PFSK-1 (cell line): ENCODE data around the gene ASTL.

Source experiments
- POLR2AphosphoS5 ChIP-seq: IDR thresholded peaks from 2 replicates; pipeline ENCODE4 v1.6.1; 2012; ENCODE audit warnings: low read depth, mild to moderate bottlenecking, control low read depth, low read length, moderate library complexity
- REST ChIP-seq, 2 experiments: IDR thresholded peaks; 2 replicates each; pipeline versions ENCODE4 v1.6.1 to v1.8.0; 2011 to 2012; ENCODE audit warnings: low read depth in 2 of 2, low read length in 2 of 2, control low read depth in 1 of 2, inconsistent platforms in 1 of 2, mild to moderate bottlenecking in 1 of 2, moderate library complexity in 1 of 2; ENCODE audit not compliant: insufficient read depth in 1 of 2
- SIN3A ChIP-seq: IDR thresholded peaks from 2 replicates; pipeline ENCODE4 v1.6.1; 2012; ENCODE audit warnings: mild to moderate bottlenecking, low read length, moderate library complexity, borderline replicate concordance; ENCODE audit not compliant: insufficient read depth
- TAF1 ChIP-seq: IDR thresholded peaks from 2 replicates; pipeline ENCODE4 v1.6.1; 2012; ENCODE audit warnings: low read length, control low read depth, borderline replicate concordance; ENCODE audit not compliant: insufficient read depth

GRCh38 chr2:96115631-96116423 is 22.5 kb downstream of the ASTL start:
- no peak for TF ChIP-seq POLR2AphosphoS5
- no peak for TF ChIP-seq REST (IDR thresholded peaks at IDR 0.05; ENCODE audit: insufficient read depth in 1 of 2, low read depth in 2 of 2, low read length in 2 of 2)
- TF ChIP-seq TAF1 = no peak
- TF ChIP-seq SIN3A = no peak
